Ascending aorta (tissue), 2 donors: ENCODE data around the gene DOHH. TPM values are rescaled to one million over a fixed set of nuclear protein-coding genes. Genes with fewer than 3 reads are reported as not detected.

ENCODE experiments used
- DNase-seq, 2 donors: peaks; one replicate each; pipeline ENCODE4 v3.0.0-alpha.2; 2019; ENCODE audit warnings: low spot score in 2 of 2
- H3K27ac ChIP-seq, 2 donors: fragments of 200-600 bp; sonication (generic); one replicate each; pipeline ENCODE4 v1.5.1; 2016 to 2017; ENCODE audit warnings: mild to moderate bottlenecking in 1 of 2
- H3K27me3 ChIP-seq: fragments of 200-600 bp; sonication (generic); one replicate; pipeline ENCODE4 v1.5.1; 2017
- H3K36me3 ChIP-seq, 2 donors: fragments of 200-600 bp; sonication (generic); one replicate each; pipeline ENCODE4 v1.5.1; 2016
- H3K4me1 ChIP-seq, 2 donors: fragments of 200-600 bp; sonication (generic); one replicate each; pipeline ENCODE4 v1.5.1; 2016 to 2017; ENCODE audit warnings: mild to moderate bottlenecking in 1 of 2
- H3K4me3 ChIP-seq, 2 donors: fragments of 200-600 bp; sonication (generic); one replicate each; pipeline ENCODE4 v1.5.1; 2016 to 2017; ENCODE audit warnings: mild to moderate bottlenecking in 1 of 2
- H3K9me3 ChIP-seq, 2 donors: fragments of 200-600 bp; sonication (generic); one replicate each; pipeline ENCODE4 v1.5.1; 2016
- intact Hi-C: fragments of 100-400 bp; cut with DNase I; formaldehyde crosslinking; loops from one replicate; pipeline ENCODE4 v1.15.1; 2023
- total RNA-seq: library from RNA; depleted of rRNA; stranded (reverse); fragments of >200 nt; gene quantifications from one replicate; pipeline ENCODE4 v1.1.0, GENCODE V29; 2016
- TF ChIP-seq, protein P1 (sequence below), 3 experiments: fragments of 200-600 bp in 2 of 3; fragments of 450-650 bp in 1 of 3; sonication (generic) in 2 of 3; IDR thresholded peaks; one replicate each; pipeline ENCODE4 v1.5.1; 2016 to 2019; ENCODE audit warnings: antibody characterized with exemption in 3 of 3, mild to moderate bottlenecking in 1 of 3, moderate library complexity in 1 of 3

DOHH gene
- total RNA-seq, 1 donor from 2014 or later = 40.9 TPM

DNA sequence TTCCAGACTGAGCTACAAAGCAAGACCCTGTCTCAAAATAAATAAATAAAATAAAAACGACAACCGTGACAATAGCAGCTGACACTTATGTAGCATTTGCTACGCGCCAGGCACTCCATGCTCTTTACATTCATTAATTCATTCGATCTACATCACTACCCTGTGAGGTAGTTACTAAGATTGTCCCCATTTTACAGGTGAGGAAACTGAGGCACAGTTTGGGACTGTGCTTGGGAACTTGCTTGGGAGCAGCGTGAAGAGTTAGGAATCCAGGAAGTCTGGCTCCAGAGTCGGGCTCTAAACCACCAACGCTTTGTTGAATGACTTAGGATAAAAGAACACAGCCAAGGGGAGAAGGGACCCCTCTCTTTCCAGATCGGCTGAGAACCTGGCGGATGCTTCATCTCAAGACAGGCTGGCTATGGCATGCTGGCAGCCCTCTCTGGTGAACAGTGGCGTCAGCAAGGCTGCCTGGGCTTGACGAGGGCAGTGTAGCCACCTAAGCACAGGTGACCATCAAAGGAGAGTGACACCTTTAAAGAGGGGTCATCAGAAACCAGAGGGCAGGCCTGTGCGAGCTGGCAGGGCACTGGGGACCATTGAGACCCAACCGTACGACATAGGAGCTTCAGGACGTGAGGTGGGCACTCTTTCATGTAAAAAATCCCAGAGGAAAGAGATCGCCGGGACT is 591 bp downstream of the DOHH start:
- peaks cover 0 to 13% of the 10 kb centered on the region in 2 donors for H3K4me1 ChIP-seq
- no peaks in the 10 kb centered on the region for H3K27me3 ChIP-seq
- peaks cover 14 to 19% of the 10 kb centered on the region in 2 donors for H3K36me3 ChIP-seq
- no peak for DNase-seq
- TF ChIP-seq, protein P1, sequence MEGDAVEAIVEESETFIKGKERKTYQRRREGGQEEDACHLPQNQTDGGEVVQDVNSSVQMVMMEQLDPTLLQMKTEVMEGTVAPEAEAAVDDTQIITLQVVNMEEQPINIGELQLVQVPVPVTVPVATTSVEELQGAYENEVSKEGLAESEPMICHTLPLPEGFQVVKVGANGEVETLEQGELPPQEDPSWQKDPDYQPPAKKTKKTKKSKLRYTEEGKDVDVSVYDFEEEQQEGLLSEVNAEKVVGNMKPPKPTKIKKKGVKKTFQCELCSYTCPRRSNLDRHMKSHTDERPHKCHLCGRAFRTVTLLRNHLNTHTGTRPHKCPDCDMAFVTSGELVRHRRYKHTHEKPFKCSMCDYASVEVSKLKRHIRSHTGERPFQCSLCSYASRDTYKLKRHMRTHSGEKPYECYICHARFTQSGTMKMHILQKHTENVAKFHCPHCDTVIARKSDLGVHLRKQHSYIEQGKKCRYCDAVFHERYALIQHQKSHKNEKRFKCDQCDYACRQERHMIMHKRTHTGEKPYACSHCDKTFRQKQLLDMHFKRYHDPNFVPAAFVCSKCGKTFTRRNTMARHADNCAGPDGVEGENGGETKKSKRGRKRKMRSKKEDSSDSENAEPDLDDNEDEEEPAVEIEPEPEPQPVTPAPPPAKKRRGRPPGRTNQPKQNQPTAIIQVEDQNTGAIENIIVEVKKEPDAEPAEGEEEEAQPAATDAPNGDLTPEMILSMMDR (IDR thresholded peaks at IDR 0.05) = no peak
- peak overlapping the region; percentile 69 to 90 for H3K4me3 ChIP-seq
- intact Hi-C loops = loop anchor here (10.0 kb wide), 1 partner anchor 745 kb away; the partner anchor contains the start of gene YJU2
- no peaks in the 10 kb centered on the region for H3K9me3 ChIP-seq
- H3K27ac ChIP-seq = peak overlapping the region; percentile 90 to 91

GRCh38 chr19:3497757-3498520 is 2.5 kb downstream of the DOHH start:
- Histone ChIP-seq H3K4me3 (no peak overlapping the region), H3K27ac (no peak overlapping the region), H3K4me1 (peaks cover 0 to 13% of the 10 kb centered on the region in 2 donors), H3K9me3 (no peaks in the 10 kb centered on the region), H3K36me3 (peaks cover 33 to 38% of the 10 kb centered on the region in 2 donors), H3K27me3 (no peaks in the 10 kb centered on the region)
- no peak for DNase-seq
- intact Hi-C loops = no loop called here
- TF ChIP-seq, protein P1 (IDR thresholded peaks at IDR 0.05) = no peak

DNA sequence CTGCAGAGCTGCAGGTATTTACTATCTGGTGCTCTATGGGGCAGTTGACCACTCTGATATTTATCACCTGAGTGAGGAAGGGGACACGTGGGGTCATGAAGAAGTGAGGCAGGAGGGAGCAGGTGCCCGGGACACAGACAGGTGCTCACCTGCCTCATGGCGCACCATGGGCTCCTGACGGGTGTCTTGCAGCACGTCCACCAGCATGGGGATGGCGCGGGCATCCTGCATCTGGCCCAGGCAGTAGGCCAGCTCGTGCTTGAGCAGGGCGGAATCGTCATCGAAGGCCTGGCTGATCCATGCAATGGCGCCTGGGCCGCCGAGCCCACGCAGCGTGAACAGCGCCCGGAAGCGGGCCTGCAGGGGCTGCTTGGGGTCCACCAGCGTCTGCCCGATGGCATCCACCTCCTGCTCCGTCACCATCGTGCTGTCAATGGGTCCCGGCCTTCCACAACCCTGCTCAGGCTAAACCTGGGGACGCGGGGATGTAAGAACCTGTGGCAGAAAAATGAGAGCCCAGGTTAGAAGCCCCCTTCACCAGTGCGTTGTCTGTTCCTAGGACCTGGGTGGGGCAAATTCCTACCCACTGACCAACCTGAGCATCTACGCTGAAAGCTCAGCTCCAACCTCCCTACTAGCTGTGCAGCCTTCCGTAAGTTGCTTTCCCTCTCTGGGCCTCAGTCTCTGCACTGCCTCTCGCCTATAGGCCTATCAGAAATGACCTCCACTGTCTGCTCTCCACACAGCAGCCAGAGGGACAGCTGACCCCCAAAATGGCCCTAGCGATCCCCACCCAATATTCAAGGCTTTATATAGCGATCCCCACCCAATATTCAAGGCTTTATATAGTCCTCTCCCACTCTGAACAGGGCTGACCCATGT is 3.8 kb downstream of the DOHH start:
- H3K27me3 ChIP-seq = no peaks in the 10 kb centered on the region
- peaks cover 46 to 51% of the 10 kb centered on the region in 2 donors for H3K36me3 ChIP-seq
- H3K4me1 ChIP-seq = peaks cover 0 to 13% of the 10 kb centered on the region in 2 donors
- no peak overlapping the region for H3K4me3 ChIP-seq
- intact Hi-C loops = no loop called here
- H3K27ac ChIP-seq = no peak overlapping the region
- TF ChIP-seq, protein P1 (IDR thresholded peaks at IDR 0.05) = no peak
- DNase-seq = no peak
- H3K9me3 ChIP-seq = no peaks in the 10 kb centered on the region

- Histone ChIP-seq H3K27ac (no peak overlapping the region), H3K4me1 (peaks cover 0 to 5% of the 10 kb centered on the region in 2 donors), H3K36me3 (peaks cover 59 to 65% of the 10 kb centered on the region in 2 donors), H3K4me3 (no peak overlapping the region), H3K27me3 (no peaks in the 10 kb centered on the region), H3K9me3 (no peaks in the 10 kb centered on the region)
- DNase-seq = no peak
- intact Hi-C loops = no loop called here
- TF ChIP-seq, protein P1 (IDR thresholded peaks at IDR 0.05) = no peak
These were observed 5.9 kb downstream of the DOHH start for GRCh38 chr19:3494559-3494958.

DNA sequence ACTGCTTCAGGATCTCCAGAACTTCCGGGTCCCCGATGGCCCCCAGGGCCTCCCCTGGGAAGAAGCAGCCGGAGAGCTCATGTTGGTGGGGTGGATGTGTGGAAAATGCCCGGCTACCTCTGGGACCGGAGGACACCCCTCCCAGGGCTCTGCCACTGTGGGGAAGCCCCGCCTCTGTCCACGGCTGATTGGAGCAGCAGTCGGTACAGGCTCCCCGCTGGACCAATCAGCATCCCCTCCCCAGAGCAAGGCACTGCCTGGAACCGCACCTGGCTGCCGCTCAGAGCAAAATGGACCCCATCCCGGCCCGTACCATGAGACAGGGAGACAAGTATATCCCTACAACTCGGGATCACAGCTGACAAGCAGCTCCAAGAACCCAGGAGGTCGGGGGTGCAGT is 6.4 kb downstream of the DOHH start:
- Histone ChIP-seq H3K4me1 (peaks cover 0 to under 1% of the 10 kb centered on the region in 2 donors), H3K36me3 (peaks cover 59 to 65% of the 10 kb centered on the region in 2 donors), H3K4me3 (no peak overlapping the region), H3K27me3 (no peaks in the 10 kb centered on the region), H3K27ac (no peak overlapping the region), H3K9me3 (no peaks in the 10 kb centered on the region)
- TF ChIP-seq, protein P1 (IDR thresholded peaks at IDR 0.05) = no peak
- no peak for DNase-seq
- intact Hi-C loops = no loop called here
